Fibroblast of skin of right biceps (primary cell): ENCODE measurements around the gene CERK.
"Not testable (repeated sequence)": the region's sequence is repeated elsewhere in the genome, so short reads cannot be mapped to it uniquely, and the experiment has no call there.

Experiments
- DNase-seq: peaks from one replicate; pipeline ENCODE4 v3.0.0-alpha.2; 2013

CERK gene

GRCh38 chr22:46659059-46659790 lies 78.8 kb downstream of the CERK start:
- DNase-seq, result no peak

GRCh38 chr22:46657996-46658947 lies 79.8 kb downstream of the CERK start:
- no peak for DNase-seq

- no peak for DNase-seq
Observed at GRCh38 chr22:46657655-46657953, 80.4 kb downstream of the CERK start.

- no peak for DNase-seq
Observed at GRCh38 chr22:46656856-46657654, 81.0 kb downstream of the CERK start.

- DNase-seq, result no peak
Observed at GRCh38 chr22:46655861-46656608, 82.0 kb downstream of the CERK start.

- DNase-seq, result no peak
Observed at GRCh38 chr22:46654927-46655595, 83.0 kb downstream of the CERK start.

- no peak for DNase-seq
Observed at GRCh38 chr22:46654426-46654825, 83.6 kb downstream of the CERK start.

GRCh38 chr22:46653596-46653995 lies 84.5 kb downstream of the CERK start:
- no peak for DNase-seq

GRCh38 chr22:46652847-46653331 lies 85.2 kb downstream of the CERK start:
- DNase-seq, result no peak

GRCh38 chr22:46652081-46652846 lies 85.8 kb downstream of the CERK start:
- no peak for DNase-seq

GRCh38 chr22:46651316-46651715 lies 86.7 kb downstream of the CERK start:
- no peak for DNase-seq

GRCh38 chr22:46650078-46650810 lies 87.8 kb downstream of the CERK start:
- DNase-seq, result no peak

- DNase-seq, result no peak
Observed at GRCh38 chr22:46649141-46650077, 88.6 kb downstream of the CERK start.

GRCh38 chr22:46648225-46648820 lies 89.7 kb downstream of the CERK start:
- not testable (repeated sequence) for DNase-seq

- no peak for DNase-seq
Observed at GRCh38 chr22:46646531-46647215, 91.4 kb downstream of the CERK start.

- not testable (repeated sequence) for DNase-seq
Observed at GRCh38 chr22:46642840-46643480, 95.1 kb downstream of the CERK start.

GRCh38 chr22:46641811-46642266 lies 96.2 kb downstream of the CERK start:
- no peak for DNase-seq
